Mesenteric fat pad (tissue), 1 donor: Measurements from ENCODE around the gene TUFT1. TPM values are rescaled to one million over a fixed set of nuclear protein-coding genes. Genes with fewer than 3 reads are reported as not detected.

Experiments
- DNase-seq: peaks from one replicate; pipeline ENCODE4 v3.0.0-alpha.2; 2020; ENCODE audit warnings: low spot score
- long read RNA-seq: library from polyadenylated mRNA; unstranded; transcript quantifications from one replicate; pipeline ENCODE4 v2.0.0, GENCODE V29; 2020
- total RNA-seq: library from RNA; stranded (reverse); fragmentation: NEBNext Ultra II Directional; extraction: Animal tissue kit (Norgen Biotek cat#: 25700); gene quantifications from one replicate; pipeline ENCODE4 v1.2.1, GENCODE V29; 2021
- donor health status: DM: yes; HTN: yes; CAD: no.

Gene TUFT1
- 6.6 TPM for total RNA-seq
- long read RNA-seq, transcript TUFT1-202 (12 exons, 3,033 nt): major isoform, 7 of 12 reads
- long read RNA-seq, partial matches to known transcripts: 2 of 12 reads
- long read RNA-seq, other reads (novel, unspliced or antisense): 0 of 12 reads

GRCh38 chr1:151540021-151540981 lies at the start of gene TUFT1:
TUFT1 (plus strand) TSS chr1:151540309; CDS start chr1:151540367, 58 bp downstream.
- peak; percentile 94 for DNase-seq

GRCh38 chr1:151491641-151492040 lies 48.5 kb upstream of the TUFT1 start:
- no peak for DNase-seq

GRCh38 chr1:151492120-151492519 lies 48.0 kb upstream of the TUFT1 start:
- no peak for DNase-seq

DNA sequence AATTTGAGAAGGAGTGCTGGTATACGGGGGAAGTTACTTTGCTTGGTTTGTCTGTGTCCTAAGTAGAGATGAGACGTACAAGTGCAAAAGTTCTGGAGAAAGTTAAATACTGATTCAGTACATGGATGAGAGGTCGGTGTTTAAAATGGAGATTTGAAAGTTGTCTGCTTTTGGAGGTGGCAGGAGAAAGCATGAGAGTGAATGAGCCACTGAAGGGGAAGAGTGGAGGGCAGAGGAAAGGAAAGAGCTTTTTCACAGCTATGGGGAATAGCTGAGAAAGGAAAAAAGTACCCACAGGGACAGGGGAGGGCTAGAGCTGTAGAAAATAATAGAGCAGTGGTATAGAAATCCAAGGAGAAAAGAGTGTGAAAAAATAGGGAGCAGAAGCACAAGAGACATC lies 47.1 kb upstream of the TUFT1 start:
- no peak for DNase-seq

DNA sequence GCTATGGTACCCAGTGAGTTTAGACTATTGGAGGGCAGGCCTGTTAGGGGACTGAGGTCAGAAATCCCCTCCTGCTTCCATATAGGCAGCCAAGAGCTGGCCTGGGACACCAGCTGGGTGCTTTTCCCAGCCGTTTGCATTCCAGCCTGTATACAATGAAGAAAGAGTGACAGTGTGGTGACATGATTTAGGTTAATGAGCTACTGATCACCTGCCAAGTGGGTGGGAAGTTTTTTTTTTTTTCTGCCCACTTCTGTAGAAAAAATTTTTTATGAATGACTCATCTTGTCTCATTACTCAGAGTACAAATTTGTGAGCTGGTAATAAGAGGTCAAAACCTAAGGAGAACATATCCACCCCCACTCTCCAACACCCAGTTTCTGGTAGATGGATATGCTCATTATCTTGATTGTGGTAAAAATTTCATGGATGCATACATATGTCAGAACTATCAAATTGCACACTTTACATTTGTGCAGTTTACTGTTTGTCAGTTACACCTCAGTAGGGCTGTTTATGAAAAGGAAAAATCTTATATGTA lies 45.3 kb upstream of the TUFT1 start:
- no peak for DNase-seq

DNA sequence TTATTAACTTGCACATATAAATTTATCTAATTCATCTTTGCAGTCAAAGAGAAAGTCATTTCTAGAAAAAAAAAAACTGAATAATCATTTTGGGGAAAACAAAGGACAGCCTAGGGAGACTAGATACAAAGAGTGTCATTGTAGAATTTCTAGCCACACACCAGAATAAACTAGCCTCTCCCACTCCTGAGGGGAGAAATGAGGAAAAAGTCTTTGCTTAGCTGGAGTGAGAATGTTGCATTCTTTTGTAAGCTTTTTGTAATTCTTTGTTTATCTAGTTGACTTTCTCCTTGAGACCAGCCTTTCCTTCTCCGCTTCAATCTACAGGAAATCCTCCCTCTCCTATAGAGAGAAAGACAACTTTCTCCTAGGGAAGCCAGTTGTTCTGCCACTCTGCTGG lies 44.8 kb upstream of the TUFT1 start:
- DNase-seq: no peak

- no peak for DNase-seq
Measured at GRCh38 chr1:151499365-151499764, 40.7 kb upstream of the TUFT1 start.

DNA sequence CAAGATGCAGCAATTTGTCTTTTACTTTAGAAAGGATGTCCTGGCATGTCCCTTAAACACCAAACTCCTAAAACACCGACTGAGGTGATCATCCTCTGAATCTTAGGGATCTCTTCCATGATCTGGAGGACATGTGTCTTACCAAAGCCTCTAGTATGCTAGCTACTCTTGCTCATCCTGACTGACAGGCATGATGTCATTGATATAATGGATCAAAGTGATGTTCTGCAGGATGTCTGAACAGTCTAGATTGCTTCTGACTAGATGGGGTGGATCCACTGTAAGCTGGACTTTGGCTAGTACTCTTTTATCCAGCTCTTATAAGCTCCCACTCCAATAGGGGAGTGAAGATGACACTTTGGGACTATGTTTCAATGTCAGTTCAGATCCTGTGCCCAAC lies 40.2 kb upstream of the TUFT1 start:
- DNase-seq: no peak

DNA sequence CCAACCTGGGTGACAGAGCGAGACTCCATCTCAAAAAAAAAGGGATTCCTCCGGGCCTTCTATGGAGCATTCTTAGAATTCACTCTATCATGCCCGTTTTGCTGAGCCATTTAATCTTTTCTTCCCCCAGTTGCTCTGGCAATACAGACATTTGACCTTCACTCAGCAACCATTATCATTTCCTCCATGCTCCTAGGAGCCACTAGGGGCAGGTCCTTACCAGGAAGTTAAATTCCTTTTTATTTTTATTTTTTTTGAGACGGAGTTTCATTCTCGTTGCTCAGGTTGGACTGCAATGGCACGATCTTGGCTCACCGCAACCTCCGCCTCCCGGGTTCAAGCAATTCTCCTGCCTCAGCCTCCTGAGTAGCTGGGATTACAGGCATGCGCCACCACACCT lies 38.6 kb upstream of the TUFT1 start:
- no peak for DNase-seq

DNA sequence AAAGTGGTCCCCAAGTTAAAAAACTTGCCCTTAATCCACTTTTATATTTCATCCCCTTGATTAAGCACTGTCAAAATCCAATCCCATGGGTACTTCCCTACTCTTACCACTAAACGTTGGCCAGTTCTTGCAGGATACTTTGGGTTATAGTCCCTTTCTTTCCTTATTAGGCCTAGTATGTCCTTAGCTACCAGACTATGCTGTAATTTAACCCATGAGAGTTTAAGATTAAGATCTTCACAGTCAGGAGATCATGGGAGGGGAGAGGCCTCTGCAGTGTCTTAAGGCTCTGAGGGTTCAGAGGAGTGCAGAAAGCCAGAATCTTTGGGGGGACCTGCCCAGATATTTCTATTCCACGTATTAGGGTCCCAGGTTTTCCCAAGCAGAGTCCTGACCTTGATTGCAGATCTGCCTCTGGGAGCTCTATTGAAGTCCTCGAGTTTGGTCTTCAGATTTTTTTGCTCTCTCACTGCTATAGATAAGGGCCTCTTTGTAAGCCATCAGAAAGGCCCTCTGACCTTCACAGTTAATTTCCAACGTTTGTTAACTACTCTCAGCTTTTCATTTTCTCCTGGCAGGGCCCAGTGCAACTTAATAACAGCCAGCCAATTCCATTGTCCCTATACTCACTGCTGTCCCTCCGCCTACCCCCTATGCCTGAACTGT lies 37.9 kb upstream of the TUFT1 start:
- no peak for DNase-seq

DNA sequence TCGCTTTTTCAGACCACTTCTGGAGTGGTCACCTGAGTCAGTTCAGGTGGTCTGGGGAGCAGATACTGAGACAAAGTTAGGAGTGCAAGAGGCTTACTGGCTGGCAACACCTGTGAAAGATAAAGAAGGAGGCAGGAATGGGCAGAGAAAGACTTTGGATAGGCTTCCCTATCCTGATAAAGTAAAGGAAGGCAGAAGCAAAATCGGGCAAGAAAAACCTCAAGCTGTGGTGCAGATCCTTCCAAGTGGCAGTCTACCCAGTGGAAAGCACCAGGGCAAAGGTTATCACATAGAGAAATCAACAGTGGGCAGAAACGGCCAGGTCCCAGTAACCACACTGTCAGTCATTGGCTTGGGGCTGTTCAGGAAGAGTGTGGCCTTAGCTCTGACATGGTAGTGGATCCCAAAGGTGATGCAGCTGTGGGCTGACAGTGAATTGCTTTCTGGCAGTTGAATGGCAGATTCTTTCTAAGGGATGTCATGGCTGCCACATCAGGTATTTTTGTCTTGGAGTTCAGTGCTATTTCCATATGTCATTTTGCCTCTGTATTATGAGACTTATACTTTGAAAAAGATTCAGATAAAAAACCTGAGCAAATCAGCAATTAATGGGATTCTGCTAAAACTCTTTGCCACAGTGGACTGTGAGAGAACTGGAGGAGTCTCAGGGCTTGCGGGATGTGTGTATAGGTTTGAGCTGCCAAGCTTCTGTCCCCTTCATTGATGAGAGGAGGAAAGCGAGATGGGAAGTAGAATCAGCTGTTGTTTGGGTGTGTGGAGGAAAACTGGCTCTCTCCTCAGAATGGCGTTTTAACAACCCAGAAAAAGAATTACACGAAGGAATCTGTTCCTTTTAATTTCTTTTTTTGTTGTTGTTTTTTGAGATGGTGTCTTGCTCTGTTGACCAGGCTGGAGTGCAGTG lies 37.0 kb upstream of the TUFT1 start:
- no peak for DNase-seq

DNA sequence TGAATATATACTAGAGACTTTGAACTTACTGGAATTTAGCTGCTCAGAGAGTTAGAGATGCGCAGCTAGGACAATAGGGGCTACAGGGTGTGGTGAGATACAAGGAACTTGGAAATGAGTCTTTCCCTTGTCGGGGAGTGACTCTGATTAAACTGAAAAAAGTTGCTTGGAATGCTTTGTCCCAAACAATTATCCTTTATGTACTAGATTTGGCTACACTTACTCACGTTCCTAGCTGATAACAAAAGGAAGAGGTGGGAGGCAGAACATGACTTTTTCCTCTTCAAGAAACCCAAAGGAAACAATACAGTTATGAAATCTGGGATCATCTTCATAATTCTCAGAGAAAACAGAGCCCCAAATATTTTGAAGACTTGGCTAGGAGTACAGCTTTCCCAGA lies 35.9 kb upstream of the TUFT1 start:
- no peak for DNase-seq

- DNase-seq: no peak
Measured at GRCh38 chr1:151504759-151505158, 35.4 kb upstream of the TUFT1 start.

GRCh38 chr1:151508833-151509232 lies 31.3 kb upstream of the TUFT1 start:
- DNase-seq: peak; percentile 37

GRCh38 chr1:151509350-151510019 lies 30.6 kb upstream of the TUFT1 start:
- DNase-seq: peak; percentile 22

- DNase-seq: peak; percentile 35
Measured at GRCh38 chr1:151510020-151510405, 30.1 kb upstream of the TUFT1 start.

- DNase-seq: no peak
Measured at GRCh38 chr1:151510614-151510956, 29.5 kb upstream of the TUFT1 start.

- DNase-seq: peak; percentile 91
Measured at GRCh38 chr1:151510957-151511635, 29.0 kb upstream of the TUFT1 start, which contains the start of gene CGN. CGN (plus strand) TSS chr1:151511387; CDS start chr1:151518520, 7,133 bp downstream.

- DNase-seq: no peak
Measured at GRCh38 chr1:151511636-151512215, 28.4 kb upstream of the TUFT1 start.
